H1 (cell line): ENCODE results near the gene B4GALNT3. TPM values are rescaled to one million over a fixed set of nuclear protein-coding genes. Genes with fewer than 3 reads are reported as not detected.

Experiments used
- CTCF ChIA-PET: fragments of 300-600 bp; sonication (Branson Sonifier 250); formaldehyde crosslinking; loops from one replicate; lab custom pipeline; 2021; ENCODE audit not compliant: partially characterized antibody; lab: Charles Lee
- POLR2A ChIA-PET: fragments of 300-600 bp; sonication (Branson Sonifier 250); formaldehyde crosslinking; loops from one replicate; lab custom pipeline; 2021; ENCODE audit warnings: inconsistent platforms; ENCODE audit not compliant: partially characterized antibody; lab: Charles Lee
- DNase-seq, 2 experiments: peaks; one replicate each; pipeline versions ENCODE4 v3.0.0 to v3.0.0-alpha.2; 2010 to 2022; ENCODE audit warnings: low spot score in 2 of 2, low read depth in 1 of 2, mixed read lengths in 1 of 2
- FAIRE-seq: peaks from 2 replicates; lab custom pipeline; 2011; peaks lifted over from hg19 to GRCh38; lab: Jason Lieb, UNC
- H2AFZ ChIP-seq: 2 replicates; pipeline ENCODE4 v1.8.1; 2012; ENCODE audit warnings: low read length, inconsistent platforms
- H2AK5ac ChIP-seq: 2 replicates; pipeline ENCODE4 v1.6.1; 2013; ENCODE audit warnings: low read depth, low read length
- H2BK120ac ChIP-seq: replicated peaks from 2 replicates; pipeline ENCODE3; 2013; ENCODE audit warnings: low read depth, low read length, inconsistent platforms
- H2BK12ac ChIP-seq: 2 replicates; pipeline ENCODE4 v1.6.1; 2013; ENCODE audit warnings: low read depth, low read length
- H2BK15ac ChIP-seq: 2 replicates; pipeline ENCODE4 v1.6.1; 2013; ENCODE audit warnings: low read length
- H2BK20ac ChIP-seq: 2 replicates; pipeline ENCODE4 v1.6.1; 2013; ENCODE audit warnings: low read length
- H2BK5ac ChIP-seq: 2 replicates; pipeline ENCODE4 v1.6.1; 2013; ENCODE audit warnings: low read depth, low read length
- H3K14ac ChIP-seq: 2 replicates; pipeline ENCODE4 v1.6.1; 2013; ENCODE audit warnings: inconsistent platforms; ENCODE audit not compliant: insufficient read length
- H3K18ac ChIP-seq: 2 replicates; pipeline ENCODE4 v1.6.1; 2013; ENCODE audit warnings: low read length; ENCODE audit errors: extremely low read depth
- H3K23ac ChIP-seq: 2 replicates; pipeline ENCODE4 v1.6.1; 2013; ENCODE audit warnings: inconsistent platforms; ENCODE audit not compliant: insufficient read length
- H3K23me2 ChIP-seq: 2 replicates; pipeline ENCODE4 v1.6.1; 2013; ENCODE audit warnings: low read depth, low read length
- H3K27ac ChIP-seq: 2 replicates; pipeline ENCODE4 v1.6.1; 2011; ENCODE audit warnings: low read depth, low read length, inconsistent platforms
- H3K27me3 ChIP-seq, 4 experiments: replicated peaks in 1 of 4; 1 replicate in 1 of 4; 2 replicates in 3 of 4; pipeline versions ENCODE4 v1.6.1 to v1.8.1; 2011 to 2013; ENCODE audit warnings: low read length in 3 of 4, mild to moderate bottlenecking in 3 of 4, inconsistent platforms in 2 of 4, mixed read lengths in 2 of 4, moderate library complexity in 1 of 4; ENCODE audit not compliant: control insufficient read depth in 3 of 4, insufficient read depth in 3 of 4; ENCODE audit errors: extremely low read depth in 1 of 4
- H3K36me3 ChIP-seq, 4 experiments: 2 replicates each; pipeline versions ENCODE4 v1.6.1 to v1.8.1; 2011 to 2013; ENCODE audit warnings: mild to moderate bottlenecking in 4 of 4, low read length in 3 of 4, moderate library complexity in 2 of 4, control low read depth in 1 of 4, inconsistent platforms in 1 of 4; ENCODE audit not compliant: insufficient read depth in 4 of 4, control insufficient read depth in 2 of 4
- H3K4ac ChIP-seq: replicated peaks from 2 replicates; pipeline ENCODE3; 2013; ENCODE audit warnings: low read length, low read depth, mixed read lengths, inconsistent platforms; ENCODE audit not compliant: insufficient read length
- H3K4me1 ChIP-seq, 4 experiments: replicated peaks in 1 of 4; 1 replicate in 1 of 4; 2 replicates in 3 of 4; pipeline versions ENCODE4 v1.6.1 to v1.8.1; 2011 to 2013; ENCODE audit warnings: low read length in 3 of 4, inconsistent platforms in 2 of 4, mixed read lengths in 1 of 4; ENCODE audit not compliant: insufficient read depth in 4 of 4, control insufficient read depth in 3 of 4
- H3K4me2 ChIP-seq, 2 experiments: 2 replicates each; pipeline versions ENCODE4 v1.6.1 to v1.8.1; 2011 to 2013; ENCODE audit warnings: low read depth in 2 of 2, low read length in 2 of 2, control low read depth in 1 of 2, inconsistent platforms in 1 of 2, mild to moderate bottlenecking in 1 of 2; ENCODE audit not compliant: insufficient read depth in 1 of 2
- H3K4me3 ChIP-seq, 4 experiments: fragments of 200-600, 300-600 bp in 1 of 4; sonication (generic), shearing (Covaris generic), sonication (Bioruptor Twin) in 1 of 4; 2 replicates each; pipeline versions ENCODE4 v1.5.1 to v1.8.1; 2011 to 2016; ENCODE audit warnings: low read length in 4 of 4, low read depth in 3 of 4, control low read depth in 2 of 4, inconsistent platforms in 2 of 4, mild to moderate bottlenecking in 2 of 4, mixed read lengths in 1 of 4, moderate library complexity in 1 of 4; ENCODE audit not compliant: insufficient read depth in 2 of 4; ENCODE audit errors: extremely low read depth in 1 of 4
- H3K56ac ChIP-seq: replicated peaks from 2 replicates; pipeline ENCODE3; 2013; ENCODE audit warnings: low read depth, mild to moderate bottlenecking, mixed read lengths, low read length, inconsistent platforms; ENCODE audit not compliant: insufficient read length
- H3K79me1 ChIP-seq: 2 replicates; pipeline ENCODE4 v1.6.1; 2013; ENCODE audit warnings: low read depth, low read length, control low read depth
- H3K79me2 ChIP-seq, 2 experiments: 2 replicates each; pipeline versions ENCODE4 v1.6.1 to v1.8.1; 2012 to 2013; ENCODE audit warnings: low read length in 2 of 2, mild to moderate bottlenecking in 2 of 2, inconsistent platforms in 1 of 2; ENCODE audit not compliant: insufficient read depth in 2 of 2, control insufficient read depth in 1 of 2
- H3K9ac ChIP-seq, 4 experiments: replicated peaks in 1 of 4; 1 replicate in 1 of 4; 2 replicates in 3 of 4; pipeline versions ENCODE4 v1.6.1 to v1.8.1; 2011 to 2013; ENCODE audit warnings: low read depth in 3 of 4, low read length in 3 of 4, control low read depth in 2 of 4, mild to moderate bottlenecking in 2 of 4, moderate library complexity in 2 of 4, inconsistent platforms in 1 of 4; ENCODE audit errors: extremely low read depth in 1 of 4
- H3K9me3 ChIP-seq, 2 experiments: 2 replicates each; pipeline versions ENCODE4 v1.6.1 to v1.8.1; 2012 to 2013; ENCODE audit warnings: mild to moderate bottlenecking in 2 of 2, moderate library complexity in 2 of 2, control low read depth in 1 of 2, inconsistent platforms in 1 of 2, low read depth in 1 of 2, low read length in 1 of 2, mixed read lengths in 1 of 2; ENCODE audit not compliant: insufficient read depth in 2 of 2
- H4K20me1 ChIP-seq, 2 experiments: replicated peaks in 1 of 2; 2 replicates each; pipeline versions ENCODE3 to v1.8.1; 2011 to 2013; ENCODE audit warnings: inconsistent platforms in 2 of 2, low read length in 2 of 2, mild to moderate bottlenecking in 1 of 2; ENCODE audit not compliant: insufficient read depth in 2 of 2, control insufficient read depth in 1 of 2
- H4K5ac ChIP-seq: 2 replicates; pipeline ENCODE4 v1.6.1; 2013; ENCODE audit warnings: low read length, low read depth, mixed read lengths, inconsistent platforms; ENCODE audit not compliant: insufficient read length
- H4K8ac ChIP-seq: 2 replicates; pipeline ENCODE4 v1.8.0; 2013; ENCODE audit warnings: mild to moderate bottlenecking, moderate library complexity, low read length, inconsistent platforms; ENCODE audit not compliant: insufficient read depth; ENCODE audit errors: extremely low read depth
- H4K91ac ChIP-seq: replicated peaks from 2 replicates; pipeline ENCODE3; 2013; ENCODE audit warnings: low read length, mixed read lengths, inconsistent platforms; ENCODE audit not compliant: insufficient read length
- EZH2 ChIP-seq: fragments of 200-600 bp; sonication (generic); IDR thresholded peaks from 2 replicates; pipeline ENCODE4 v1.7.1; 2012; ENCODE audit warnings: low read depth, mild to moderate bottlenecking, moderate library complexity, low read length, inconsistent platforms; ENCODE audit not compliant: severe bottlenecking
- MAFK ChIP-seq: IDR thresholded peaks from 2 replicates; pipeline ENCODE4 v1.6.1; 2012; ENCODE audit warnings: low read depth, mild to moderate bottlenecking, improper control_type of control experiment, low read length
- MAX ChIP-seq: IDR thresholded peaks from 2 replicates; pipeline ENCODE4 v1.6.1; 2012; ENCODE audit warnings: inconsistent platforms
- SP1 ChIP-seq: IDR thresholded peaks from 2 replicates; pipeline ENCODE4 v1.6.1; 2011; ENCODE audit warnings: low read depth, low read length
- SP2 ChIP-seq: IDR thresholded peaks from 2 replicates; pipeline ENCODE4 v1.6.1; 2012; ENCODE audit warnings: mild to moderate bottlenecking, low read length, inconsistent platforms
- WGBS, 2 experiments: shearing (Covaris generic) in 1 of 2; methylation state at CpG; one replicate each; pipeline versions ENCODE4 v1.1.6 to v1.1.7; 2013 to 2015; ENCODE audit warnings: low lambda C conversion rate in 2 of 2, mixed read lengths in 2 of 2, inconsistent platforms in 1 of 2, low coverage in 1 of 2, missing lambda C conversion rate in 1 of 2; ENCODE audit not compliant: insufficient replicate concordance in 2 of 2, insufficient coverage in 1 of 2, insufficient read length in 1 of 2; ENCODE audit errors: extremely low coverage in 1 of 2, missing lambda C conversion rate in 1 of 2; 5-methylcytosine and 5-hydroxymethylcytosine counted together
- polyA plus RNA-seq, 7 experiments: library from polyadenylated mRNA; depleted of rRNA in 3 of 7; stranded (reverse) in 5 of 7; unstranded in 2 of 7; fragments of >200 nt in 5 of 7; fragments of 200-250 nt in 2 of 7; gene quantifications; 1 replicate in 5 of 7; 2 replicates in 1 of 7; 4 replicates in 1 of 7; pipeline versions ENCODE4 v1.2.1 to v1.2.3, GENCODE V29; 2011 to 2013; ENCODE audit warnings: missing spikeins in 2 of 7, mixed read lengths in 2 of 7
- total RNA-seq: library from RNA; stranded (reverse); fragmentation: NEBNext Ultra II Directional; extraction: Animal tissue kit (Norgen Biotek cat#: 25700); gene quantifications from 2 replicates; pipeline ENCODE4 v1.2.1, GENCODE V29; 2021

Gene B4GALNT3
- total and polyA plus RNA-seq, 2 of the 8 experiments (the other 6 are each of a cell fraction or from before 2014, with no cell fraction given), result 12.5 to 20.3 TPM

GRCh38 chr12:599756-600155 is 140.0 kb downstream of the B4GALNT3 start:
- no peak overlapping the region for H3K9ac ChIP-seq
- H3K23ac ChIP-seq, result no peak overlapping the region
- no peak overlapping the region for H2BK20ac ChIP-seq
- H4K20me1 ChIP-seq, result no peaks in the 10 kb centered on the region
- no peak overlapping the region for H3K18ac ChIP-seq
- no peaks in the 10 kb centered on the region; the same call in 1 of the 2 replicates for H3K23me2 ChIP-seq
- H3K79me1 ChIP-seq, result no peaks in the 10 kb centered on the region
- no peak overlapping the region for H2AFZ ChIP-seq
- DNase-seq (no peak), FAIRE-seq (no peak)
- no peak overlapping the region for H3K14ac ChIP-seq
- 0 out of 2 replicates have a peak overlapping the region, but pooled peaks have one; percentile 17 for H2BK12ac ChIP-seq
- no peaks in the 10 kb centered on the region for H3K79me2 ChIP-seq
- no peak overlapping the region for H4K91ac ChIP-seq
- ChIA-PET CTCF (interaction anchor here (1.0 to 3.0 kb wide), 2 partner anchors 14 to 24 kb away, joined by 3 to 15 read pairs; no protein-coding TSS in a partner anchor), POLR2A (no interaction called here)
- no peak overlapping the region for H3K4ac ChIP-seq
- WGBS, 2 experiments, result 92% methylated on average over 13 of the region's 13 CpGs; no CpG with 5 or more reads in 1 of the 2 experiments
- no peak overlapping the region for H4K5ac ChIP-seq
- no peak overlapping the region for H2BK5ac ChIP-seq
- no peaks in the 10 kb centered on the region for H3K36me3 ChIP-seq
- H3K4me3 ChIP-seq, result no peak overlapping the region
- H3K4me2 ChIP-seq, result no peak overlapping the region
- peaks cover 0 to 5% (median 1%) of the 10 kb centered on the region in 4 experiments; a peak in 3 of 7 replicates for H3K4me1 ChIP-seq
- H4K8ac ChIP-seq, result no peak overlapping the region
- no peaks in the 10 kb centered on the region for H3K27me3 ChIP-seq
- no peak overlapping the region for H2AK5ac ChIP-seq
- no peaks in the 10 kb centered on the region for H3K9me3 ChIP-seq
- H2BK15ac ChIP-seq, result no peak overlapping the region
- no peak overlapping the region for H2BK120ac ChIP-seq
- H3K27ac ChIP-seq, result no peak overlapping the region
- H3K56ac ChIP-seq, result no peak overlapping the region
- TF ChIP-seq EZH2 (no peak), MAFK (no peak), MAX (no peak), SP1 (no peak), SP2 (no peak)
